ENCODE data around the gene RGS11.
A peak's percentile ranks its signal among the peaks of the same experiment; 100 is the strongest.
"Not testable (repeated sequence)": the region's sequence is repeated elsewhere in the genome, so short reads cannot be mapped to it uniquely, and the experiment has no call there.

Gene RGS11

DNA sequence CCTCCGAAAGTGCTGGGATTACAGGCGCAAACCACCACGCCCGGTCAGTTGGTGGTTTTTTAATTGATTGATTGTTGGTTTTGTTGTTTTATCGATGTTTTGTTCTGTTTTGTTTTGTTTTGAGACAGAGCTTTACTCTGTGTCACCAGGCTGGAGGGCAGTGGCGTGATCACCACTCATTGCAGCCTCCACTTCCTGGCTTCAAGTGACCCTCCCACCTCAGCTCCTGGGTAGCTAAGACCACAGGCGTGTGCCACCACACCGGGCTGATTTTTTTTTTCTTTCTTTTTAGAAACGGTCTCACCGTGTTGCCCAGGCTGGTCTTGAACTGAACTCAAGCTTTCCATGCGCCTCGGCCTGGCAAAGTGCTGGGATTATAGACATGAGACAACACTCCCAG is 28.7 kb downstream of the RGS11 start:
- WGBS, 2 experiments (ENCODE audit: insufficient coverage in 2 of 2): 95 to 98% methylated on average over 6 to 8 of the region's 12 CpGs
- Histone ChIP-seq H3K4me1 (ENCODE audit: control insufficient read depth, insufficient read depth, low read length, poor library complexity, severe bottlenecking) (peaks cover 5% of the 10 kb centered on the region), H3K27ac (ENCODE audit: low read depth, low read length, severe bottlenecking) (no peak overlapping the region), H3K36me3 (ENCODE audit: control insufficient read depth, insufficient read depth, low read length) (peaks cover 11% of the 10 kb centered on the region), H3K9me3 (ENCODE audit: control insufficient read depth, low read length) (no peaks in the 10 kb centered on the region), H3K4me3 (ENCODE audit: extremely low read depth, insufficient read depth, low read length, poor library complexity, severe bottlenecking) (no peak overlapping the region)

DNA sequence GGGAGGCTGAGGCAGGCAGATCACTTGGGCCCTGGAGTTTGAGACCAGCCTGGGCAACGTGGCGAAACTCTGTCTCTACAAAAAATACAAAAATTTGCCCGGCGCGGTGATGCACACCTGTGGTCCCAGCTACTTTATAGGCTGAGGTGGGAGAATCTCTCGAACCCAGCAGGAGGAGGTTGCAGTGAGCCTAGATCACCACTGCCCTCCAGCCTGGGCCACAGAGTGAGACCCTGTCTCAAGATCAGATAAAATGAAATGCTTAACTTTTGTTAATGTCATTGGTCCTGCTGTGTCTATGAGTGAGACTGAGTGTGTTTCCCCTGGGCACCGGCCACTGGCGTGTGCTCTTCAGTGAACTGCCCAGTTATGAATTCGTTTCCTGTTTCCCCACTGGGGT is 30.6 kb downstream of the RGS11 start:
- Histone ChIP-seq H3K4me3 (ENCODE audit: extremely low read depth, insufficient read depth, low read length, poor library complexity, severe bottlenecking) (no peak overlapping the region), H3K36me3 (ENCODE audit: control insufficient read depth, insufficient read depth, low read length) (peaks cover 3% of the 10 kb centered on the region), H3K4me1 (ENCODE audit: control insufficient read depth, insufficient read depth, low read length, poor library complexity, severe bottlenecking) (peaks cover 3% of the 10 kb centered on the region), H3K27ac (ENCODE audit: low read depth, low read length, severe bottlenecking) (no peak overlapping the region), H3K9me3 (ENCODE audit: control insufficient read depth, low read length) (no peaks in the 10 kb centered on the region)
- WGBS, 2 experiments (ENCODE audit: insufficient coverage in 2 of 2): 91 to 98% methylated on average over 7 to 9 of the region's 9 CpGs

DNA sequence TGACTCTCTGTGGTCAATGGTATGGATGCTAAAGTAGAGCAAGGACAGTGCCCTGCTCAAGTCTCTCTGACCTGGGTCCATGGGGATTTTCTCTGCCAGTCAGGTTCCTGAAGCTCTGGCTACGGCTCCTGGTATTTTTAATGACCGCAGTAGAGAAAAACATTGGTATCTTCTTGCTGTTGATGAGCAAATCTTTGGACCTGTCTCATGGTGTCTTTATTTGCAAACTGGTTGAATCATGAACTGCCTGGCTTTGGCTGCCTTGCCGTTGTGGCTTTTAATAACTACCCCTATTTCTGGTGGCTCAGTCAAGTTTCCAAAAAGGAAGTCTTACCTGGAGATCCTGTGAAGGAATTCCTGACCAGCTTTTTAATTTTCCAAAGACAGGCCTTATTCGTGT is 32.4 kb downstream of the RGS11 start:
- Histone ChIP-seq H3K4me3 (ENCODE audit: extremely low read depth, insufficient read depth, low read length, poor library complexity, severe bottlenecking) (no peak overlapping the region), H3K36me3 (ENCODE audit: control insufficient read depth, insufficient read depth, low read length) (no peaks in the 10 kb centered on the region), H3K27ac (ENCODE audit: low read depth, low read length, severe bottlenecking) (no peak overlapping the region), H3K4me1 (ENCODE audit: control insufficient read depth, insufficient read depth, low read length, poor library complexity, severe bottlenecking) (no peaks in the 10 kb centered on the region), H3K9me3 (ENCODE audit: control insufficient read depth, low read length) (no peaks in the 10 kb centered on the region)
- WGBS, 2 experiments (ENCODE audit: insufficient coverage in 2 of 2): 93 to 97% methylated on average over 3 to 4 of the region's 4 CpGs

DNA sequence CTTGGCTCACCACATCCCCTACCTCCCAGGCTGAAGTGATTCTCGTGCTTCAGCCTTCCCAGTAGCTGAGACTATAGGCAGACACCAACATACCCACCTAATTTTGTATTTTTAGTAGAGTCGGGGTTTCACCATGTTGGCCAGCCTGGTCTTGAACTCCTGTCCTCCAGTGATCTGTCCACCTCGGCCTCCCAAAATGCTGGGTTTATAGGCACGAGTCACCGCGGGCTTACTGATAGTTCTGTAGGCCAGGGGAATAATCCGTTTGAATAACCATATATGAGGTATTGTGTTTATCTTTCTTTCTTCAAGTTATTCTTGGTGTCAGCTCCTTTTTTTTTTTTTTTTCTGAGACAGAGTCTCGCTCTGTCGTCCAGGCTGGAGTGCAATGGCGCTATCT is 33.5 kb downstream of the RGS11 start:
- no peak overlapping the region for H3K27ac ChIP-seq (ENCODE audit: low read depth, low read length, severe bottlenecking)
- peaks cover 8% of the 10 kb centered on the region for H3K36me3 ChIP-seq (ENCODE audit: control insufficient read depth, insufficient read depth, low read length)
- 94 to 95% methylated on average over 5 to 8 of the region's 10 CpGs for WGBS, 2 experiments (ENCODE audit: insufficient coverage in 2 of 2)
- H3K4me1 ChIP-seq (ENCODE audit: control insufficient read depth, insufficient read depth, low read length, poor library complexity, severe bottlenecking): no peaks in the 10 kb centered on the region
- no peak overlapping the region for H3K4me3 ChIP-seq (ENCODE audit: extremely low read depth, insufficient read depth, low read length, poor library complexity, severe bottlenecking)
- no peaks in the 10 kb centered on the region for H3K9me3 ChIP-seq (ENCODE audit: control insufficient read depth, low read length)

DNA sequence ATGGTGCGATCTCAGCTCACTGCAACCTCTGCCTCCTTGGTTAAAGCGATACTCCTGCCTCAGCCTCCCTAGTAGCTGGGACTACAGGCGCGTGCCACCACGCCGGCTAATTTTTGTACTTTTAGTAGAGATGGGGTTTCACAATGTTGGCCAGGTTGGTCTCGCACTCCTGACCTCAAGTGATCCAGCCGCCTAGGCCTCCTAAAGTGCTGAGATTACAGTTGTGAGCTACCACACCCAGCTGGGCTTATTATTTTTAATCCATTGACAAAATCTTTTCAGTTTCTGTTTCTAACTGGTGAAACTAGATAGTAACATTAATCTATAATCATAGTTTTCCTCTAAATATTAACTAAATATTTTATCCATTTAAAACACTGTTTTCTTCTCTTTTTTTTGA is 35.2 kb downstream of the RGS11 start:
- H3K27ac ChIP-seq (ENCODE audit: low read depth, low read length, severe bottlenecking): no peak overlapping the region
- peaks cover 8% of the 10 kb centered on the region for H3K36me3 ChIP-seq (ENCODE audit: control insufficient read depth, insufficient read depth, low read length)
- no peaks in the 10 kb centered on the region for H3K9me3 ChIP-seq (ENCODE audit: control insufficient read depth, low read length)
- WGBS, 2 experiments (ENCODE audit: insufficient coverage in 2 of 2): 97 to 100% methylated on average over 6 to 8 of the region's 8 CpGs
- no peak overlapping the region for H3K4me3 ChIP-seq (ENCODE audit: extremely low read depth, insufficient read depth, low read length, poor library complexity, severe bottlenecking)
- no peaks in the 10 kb centered on the region for H3K4me1 ChIP-seq (ENCODE audit: control insufficient read depth, insufficient read depth, low read length, poor library complexity, severe bottlenecking)

DNA sequence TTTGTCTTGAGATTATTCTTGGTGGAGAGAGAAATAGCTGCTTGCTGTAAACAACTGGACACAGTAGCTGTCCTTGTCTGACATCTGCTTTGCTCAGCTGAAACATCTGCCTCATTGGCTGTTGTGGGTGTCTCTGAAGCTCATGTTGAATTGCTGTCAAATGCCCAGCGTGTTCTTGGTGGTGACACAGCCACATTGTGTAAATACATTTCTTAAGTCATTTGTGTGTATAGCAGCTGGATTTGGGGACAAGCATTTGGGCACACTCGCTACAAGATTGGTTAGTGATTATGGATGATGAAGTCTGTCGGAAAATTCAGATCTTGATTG is 35.8 kb downstream of the RGS11 start:
- Histone ChIP-seq H3K9me3 (ENCODE audit: control insufficient read depth, low read length) (no peaks in the 10 kb centered on the region), H3K36me3 (ENCODE audit: control insufficient read depth, insufficient read depth, low read length) (peaks cover 8% of the 10 kb centered on the region), H3K27ac (ENCODE audit: low read depth, low read length, severe bottlenecking) (no peak overlapping the region), H3K4me3 (ENCODE audit: extremely low read depth, insufficient read depth, low read length, poor library complexity, severe bottlenecking) (no peak overlapping the region), H3K4me1 (ENCODE audit: control insufficient read depth, insufficient read depth, low read length, poor library complexity, severe bottlenecking) (no peaks in the 10 kb centered on the region)
- 94 to 100% methylated on average over 2 to 3 of the region's 3 CpGs for WGBS, 2 experiments (ENCODE audit: insufficient coverage in 2 of 2)

DNA sequence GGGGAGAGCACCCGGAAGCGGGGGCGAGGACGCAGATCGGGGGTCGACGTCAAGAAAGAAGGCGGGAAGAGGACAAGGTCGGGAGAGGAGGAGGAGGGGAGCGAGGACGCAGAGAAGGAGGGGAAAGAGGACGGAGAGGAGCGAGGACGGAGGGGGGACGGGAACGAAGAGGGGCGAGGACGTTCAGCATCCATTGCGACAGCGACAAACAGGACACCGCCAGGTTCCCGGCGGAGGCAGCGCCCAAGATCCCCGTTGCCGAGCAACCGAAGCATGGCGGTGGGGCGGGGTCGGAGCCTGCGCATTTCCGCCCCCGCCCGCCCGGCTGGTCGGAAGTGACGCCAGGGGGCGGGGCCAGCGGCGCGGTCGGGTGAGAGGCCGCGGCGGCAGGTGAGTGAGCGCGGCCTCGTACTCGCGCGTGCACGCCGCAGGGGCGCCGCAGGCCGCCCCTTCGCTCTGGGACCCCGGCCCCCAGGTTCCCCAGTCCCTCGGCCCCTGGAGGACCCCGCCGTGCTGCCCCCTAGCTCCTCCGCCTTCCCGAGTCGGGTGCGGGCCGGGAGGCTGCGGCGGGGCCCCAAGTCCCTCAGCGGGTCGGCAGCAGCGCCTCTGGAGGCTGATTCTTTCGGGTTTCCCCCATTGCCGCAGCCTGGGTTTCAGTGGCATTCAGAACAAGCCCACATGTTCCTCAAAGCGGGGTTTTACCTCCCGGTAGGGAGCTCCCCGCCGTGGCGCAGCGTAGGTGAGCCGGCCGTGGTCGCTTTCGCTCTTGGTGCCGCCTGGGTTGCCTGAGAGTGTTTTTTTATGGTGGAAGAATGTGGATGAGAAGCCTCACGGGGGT is 41.1 kb downstream of the RGS11 start, which contains the start of gene FAM234A:
TSS of gene FAM234A (plus strand) at position 354 of the 838 bp plus-strand sequence. CDS start 19,593 bp downstream, outside the sequence.
- no peaks in the 10 kb centered on the region for H3K4me1 ChIP-seq (ENCODE audit: control insufficient read depth, insufficient read depth, low read length, poor library complexity, severe bottlenecking)
- no peaks in the 10 kb centered on the region for H3K9me3 ChIP-seq (ENCODE audit: control insufficient read depth, low read length)
- peak within 1 kb of the TSS; percentile 97 for H3K27ac ChIP-seq (ENCODE audit: low read depth, low read length, severe bottlenecking)
- 0% methylated on average over 66 to 68 of the region's 85 CpGs for WGBS, 2 experiments (ENCODE audit: insufficient coverage in 2 of 2)
- peak within 1 kb of the TSS; percentile 86 for H3K4me3 ChIP-seq (ENCODE audit: extremely low read depth, insufficient read depth, low read length, poor library complexity, severe bottlenecking)
- H3K36me3 ChIP-seq (ENCODE audit: control insufficient read depth, insufficient read depth, low read length): peaks cover 8% of the 10 kb centered on the region

DNA sequence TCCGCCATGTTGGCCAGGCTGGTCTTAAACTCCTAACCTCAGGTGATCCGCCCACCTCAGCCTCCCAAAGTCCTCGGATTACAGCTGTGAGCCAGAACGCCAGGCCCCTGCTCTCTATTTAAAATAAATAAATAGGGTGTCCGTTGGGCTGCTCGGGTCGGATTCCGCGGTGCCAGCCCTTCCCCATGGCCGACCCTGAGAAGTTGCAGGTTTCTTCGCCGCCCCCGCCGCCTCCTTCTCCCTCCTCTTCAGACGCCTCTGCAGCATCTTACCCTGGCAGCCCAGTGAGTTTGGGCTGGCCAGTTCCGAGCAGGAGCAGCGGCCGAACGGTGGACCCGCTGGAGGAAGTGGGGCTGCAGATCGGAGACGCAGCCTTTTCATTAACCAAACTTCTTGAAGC is 44.8 kb downstream of the RGS11 start:
- H3K4me3 ChIP-seq (ENCODE audit: extremely low read depth, insufficient read depth, low read length, poor library complexity, severe bottlenecking): no peak overlapping the region

DNA sequence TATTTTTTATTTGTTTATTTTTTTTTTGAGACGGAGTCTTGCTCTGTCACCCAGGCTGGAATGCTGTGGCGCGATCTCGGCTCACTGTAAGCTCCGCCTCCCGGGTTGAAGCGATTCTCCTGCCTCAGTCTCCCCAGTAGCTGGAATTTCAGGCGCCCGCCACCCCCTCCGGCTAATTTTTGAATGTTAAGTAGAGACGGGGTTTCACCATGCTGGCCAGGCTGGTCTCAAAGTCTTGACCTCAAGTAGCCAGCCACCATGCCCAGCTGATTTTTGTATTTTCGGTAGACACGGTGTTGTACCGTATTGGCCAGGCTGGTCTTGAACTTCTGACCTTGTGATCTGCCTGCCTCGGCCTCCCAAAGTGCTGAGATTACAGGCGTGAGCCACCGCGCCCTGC is 45.4 kb downstream of the RGS11 start:
- H3K4me3 ChIP-seq (ENCODE audit: extremely low read depth, insufficient read depth, low read length, poor library complexity, severe bottlenecking); H3K27ac ChIP-seq (ENCODE audit: low read depth, low read length, severe bottlenecking); H3K9me3 ChIP-seq (ENCODE audit: control insufficient read depth, low read length): not testable (repeated sequence)
- Histone ChIP-seq H3K36me3 (ENCODE audit: control insufficient read depth, insufficient read depth, low read length) (peaks cover 26% of the 10 kb centered on the region), H3K4me1 (ENCODE audit: control insufficient read depth, insufficient read depth, low read length, poor library complexity, severe bottlenecking) (peaks cover 14% of the 10 kb centered on the region)
- WGBS, 2 experiments (ENCODE audit: insufficient coverage in 2 of 2): 90 to 94% methylated on average over 9 to 18 of the region's 18 CpGs

More for the DNA sequence above, 44.8 kb downstream of the RGS11 start:
- H3K27ac ChIP-seq (ENCODE audit: low read depth, low read length, severe bottlenecking): no peak overlapping the region
- peaks cover 14% of the 10 kb centered on the region for H3K4me1 ChIP-seq (ENCODE audit: control insufficient read depth, insufficient read depth, low read length, poor library complexity, severe bottlenecking)
- 94 to 95% methylated on average over 12 to 21 of the region's 22 CpGs for WGBS, 2 experiments (ENCODE audit: insufficient coverage in 2 of 2)
- no peaks in the 10 kb centered on the region for H3K9me3 ChIP-seq (ENCODE audit: control insufficient read depth, low read length)
- H3K36me3 ChIP-seq (ENCODE audit: control insufficient read depth, insufficient read depth, low read length): peaks cover 21% of the 10 kb centered on the region

DNA sequence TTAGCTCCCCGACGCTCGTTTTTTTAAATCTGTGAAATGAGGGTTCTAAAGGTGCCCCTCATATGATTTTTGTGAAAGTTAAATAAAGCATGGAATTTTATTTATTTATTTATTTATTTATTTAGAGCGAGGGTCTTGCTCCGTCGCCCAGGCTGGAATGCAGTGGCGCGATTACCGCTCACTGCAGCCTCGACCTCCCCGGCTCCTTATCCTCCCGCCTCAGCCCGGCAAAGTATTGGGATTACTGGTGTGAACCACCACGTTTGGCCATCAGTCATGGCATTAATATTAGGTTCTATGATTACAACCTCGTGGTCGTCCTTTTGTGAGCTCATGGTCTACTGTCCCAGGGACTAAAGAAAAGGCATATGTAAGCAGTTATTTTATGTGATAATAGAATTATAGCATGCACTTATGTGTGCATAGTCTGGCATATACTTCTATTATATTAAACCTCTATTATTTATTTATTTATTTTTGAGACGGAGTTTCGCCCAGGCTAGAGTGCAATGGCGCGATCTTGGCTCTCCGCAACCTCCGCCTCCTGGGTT is 45.9 kb downstream of the RGS11 start:
- peaks cover 31% of the 10 kb centered on the region for H3K36me3 ChIP-seq (ENCODE audit: control insufficient read depth, insufficient read depth, low read length)
- WGBS, 2 experiments (ENCODE audit: insufficient coverage in 2 of 2): 92 to 94% methylated on average over 17 to 20 of the region's 22 CpGs
- peaks cover 14% of the 10 kb centered on the region for H3K4me1 ChIP-seq (ENCODE audit: control insufficient read depth, insufficient read depth, low read length, poor library complexity, severe bottlenecking)
- H3K4me3 ChIP-seq (ENCODE audit: extremely low read depth, insufficient read depth, low read length, poor library complexity, severe bottlenecking): peak overlapping the region; percentile 92
- H3K27ac ChIP-seq (ENCODE audit: low read depth, low read length, severe bottlenecking): no peak overlapping the region
- no peaks in the 10 kb centered on the region for H3K9me3 ChIP-seq (ENCODE audit: control insufficient read depth, low read length)

Measured in mesodermal cell (in vitro differentiated cells).